ENCODE measurements around the gene COL16A1. TPM values are rescaled to one million over a fixed set of nuclear protein-coding genes. Genes with fewer than 3 reads are reported as not detected.
A peak's percentile ranks its signal among the peaks of the same experiment; 100 is the strongest.

Gene COL16A1
- total RNA-seq, 2 experiments from 2014 or later, result 0.34 TPM; not detected in 1

DNA sequence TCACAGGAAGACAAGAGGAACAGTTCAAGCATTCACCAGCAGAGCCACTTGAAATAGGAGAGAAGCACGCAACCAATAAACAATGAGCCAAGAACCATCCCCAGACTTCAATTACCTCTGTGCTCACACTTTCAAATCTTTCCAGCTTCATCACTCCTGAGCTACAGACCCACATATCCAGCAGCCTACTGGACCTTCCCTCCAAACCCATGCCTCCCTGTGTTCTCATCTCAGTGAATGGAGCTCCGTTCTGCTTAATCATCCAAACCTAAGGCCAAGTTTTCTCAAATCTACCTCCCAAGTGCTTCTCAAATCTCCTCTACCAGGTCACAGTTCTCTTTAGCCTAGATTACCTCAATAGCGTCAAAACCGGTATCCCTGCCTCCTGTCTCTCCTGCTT, 62.9 kb downstream of the COL16A1 start:
- no peak overlapping the region for H3K4me3 Mint-ChIP-seq
- no peaks in the 10 kb centered on the region for H3K27me3 Mint-ChIP-seq
- ATAC-seq (no peak), DNase-seq (no peak)
- H3K4me1 Mint-ChIP-seq (ENCODE audit: low read depth), result peaks cover 22% of the 10 kb centered on the region
- intact Hi-C loops (cut with micrococcal nuclease), result no loop called here
- POLR2A ChIA-PET, result interaction anchor here (1.1 to 1.4 kb wide), 2 partner anchors 12 to 24 kb away, joined by 3 to 4 read pairs; no protein-coding TSS in a partner anchor
- CTCF ChIA-PET, result interaction anchor here (0.8 to 2.5 kb wide), 3 partner anchors 12 to 92 kb away, joined by 3 to 9 read pairs (median 4); no protein-coding TSS in a partner anchor
- H3K27ac Mint-ChIP-seq, result no peak overlapping the region
- H3K9me3 Mint-ChIP-seq, result no peaks in the 10 kb centered on the region
- TF ChIP-seq, protein P1, sequence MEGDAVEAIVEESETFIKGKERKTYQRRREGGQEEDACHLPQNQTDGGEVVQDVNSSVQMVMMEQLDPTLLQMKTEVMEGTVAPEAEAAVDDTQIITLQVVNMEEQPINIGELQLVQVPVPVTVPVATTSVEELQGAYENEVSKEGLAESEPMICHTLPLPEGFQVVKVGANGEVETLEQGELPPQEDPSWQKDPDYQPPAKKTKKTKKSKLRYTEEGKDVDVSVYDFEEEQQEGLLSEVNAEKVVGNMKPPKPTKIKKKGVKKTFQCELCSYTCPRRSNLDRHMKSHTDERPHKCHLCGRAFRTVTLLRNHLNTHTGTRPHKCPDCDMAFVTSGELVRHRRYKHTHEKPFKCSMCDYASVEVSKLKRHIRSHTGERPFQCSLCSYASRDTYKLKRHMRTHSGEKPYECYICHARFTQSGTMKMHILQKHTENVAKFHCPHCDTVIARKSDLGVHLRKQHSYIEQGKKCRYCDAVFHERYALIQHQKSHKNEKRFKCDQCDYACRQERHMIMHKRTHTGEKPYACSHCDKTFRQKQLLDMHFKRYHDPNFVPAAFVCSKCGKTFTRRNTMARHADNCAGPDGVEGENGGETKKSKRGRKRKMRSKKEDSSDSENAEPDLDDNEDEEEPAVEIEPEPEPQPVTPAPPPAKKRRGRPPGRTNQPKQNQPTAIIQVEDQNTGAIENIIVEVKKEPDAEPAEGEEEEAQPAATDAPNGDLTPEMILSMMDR (IDR thresholded peaks at IDR 0.05), result no peak
- H3K36me3 Mint-ChIP-seq (ENCODE audit: low read depth), result no peaks in the 10 kb centered on the region

DNA sequence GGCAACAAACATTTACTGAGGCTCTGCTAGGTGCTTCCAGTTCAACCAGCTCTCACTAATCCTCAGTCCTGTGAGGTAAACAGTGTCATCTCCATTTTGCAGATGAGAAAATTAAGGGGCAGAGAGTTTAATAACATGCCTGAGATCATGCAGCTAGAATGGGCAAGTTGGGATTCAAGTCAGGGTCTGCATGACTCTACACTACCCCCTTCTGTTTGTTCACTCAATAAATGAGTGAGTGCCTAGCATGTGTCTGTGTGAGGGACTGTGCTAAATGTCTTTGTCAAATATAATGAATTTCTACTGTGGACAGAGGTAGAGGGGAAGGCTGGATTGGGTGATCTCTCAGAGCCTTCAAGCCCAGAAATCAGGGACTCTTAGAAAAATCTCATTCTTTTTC, 63.6 kb downstream of the COL16A1 start:
- H3K27me3 Mint-ChIP-seq, result no peaks in the 10 kb centered on the region
- H3K9me3 Mint-ChIP-seq, result no peaks in the 10 kb centered on the region
- no peaks in the 10 kb centered on the region for H3K36me3 Mint-ChIP-seq (ENCODE audit: low read depth)
- H3K4me1 Mint-ChIP-seq (ENCODE audit: low read depth), result peaks cover 16% of the 10 kb centered on the region
- TF ChIP-seq, protein P1 (IDR thresholded peaks at IDR 0.05), result no peak
- ChIA-PET CTCF (interaction anchor here (0.8 to 2.5 kb wide), 5 partner anchors 11 to 149 kb away, joined by 3 to 9 read pairs (median 5); no protein-coding TSS in a partner anchor), POLR2A (no interaction called here)
- no peak overlapping the region for H3K4me3 Mint-ChIP-seq
- H3K27ac Mint-ChIP-seq, result no peak overlapping the region
- DNase-seq (no peak), ATAC-seq (no peak)
- intact Hi-C loops (cut with micrococcal nuclease), result no loop called here

DNA sequence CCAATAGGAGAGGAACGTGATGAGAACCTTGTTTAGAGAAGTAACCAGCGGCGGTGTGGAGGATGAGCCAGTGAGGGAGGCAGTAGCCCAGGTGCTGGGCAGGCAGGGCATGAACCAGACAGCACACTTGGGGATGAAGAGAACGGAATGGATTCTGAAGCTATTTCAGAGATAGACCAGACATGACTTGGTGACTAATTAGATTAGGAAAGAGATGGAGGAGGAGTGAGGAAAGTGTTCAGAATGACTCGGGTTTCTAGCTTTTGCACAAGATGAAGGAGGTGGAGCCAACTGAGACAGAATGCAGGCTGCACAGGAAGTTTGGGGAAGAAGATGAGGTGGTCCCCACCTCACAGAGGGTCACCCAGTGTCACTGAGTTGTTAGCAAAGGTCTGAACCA, 64.3 kb downstream of the COL16A1 start:
- no peak for ATAC-seq
- H3K4me3 Mint-ChIP-seq, result no peak overlapping the region

DNA sequence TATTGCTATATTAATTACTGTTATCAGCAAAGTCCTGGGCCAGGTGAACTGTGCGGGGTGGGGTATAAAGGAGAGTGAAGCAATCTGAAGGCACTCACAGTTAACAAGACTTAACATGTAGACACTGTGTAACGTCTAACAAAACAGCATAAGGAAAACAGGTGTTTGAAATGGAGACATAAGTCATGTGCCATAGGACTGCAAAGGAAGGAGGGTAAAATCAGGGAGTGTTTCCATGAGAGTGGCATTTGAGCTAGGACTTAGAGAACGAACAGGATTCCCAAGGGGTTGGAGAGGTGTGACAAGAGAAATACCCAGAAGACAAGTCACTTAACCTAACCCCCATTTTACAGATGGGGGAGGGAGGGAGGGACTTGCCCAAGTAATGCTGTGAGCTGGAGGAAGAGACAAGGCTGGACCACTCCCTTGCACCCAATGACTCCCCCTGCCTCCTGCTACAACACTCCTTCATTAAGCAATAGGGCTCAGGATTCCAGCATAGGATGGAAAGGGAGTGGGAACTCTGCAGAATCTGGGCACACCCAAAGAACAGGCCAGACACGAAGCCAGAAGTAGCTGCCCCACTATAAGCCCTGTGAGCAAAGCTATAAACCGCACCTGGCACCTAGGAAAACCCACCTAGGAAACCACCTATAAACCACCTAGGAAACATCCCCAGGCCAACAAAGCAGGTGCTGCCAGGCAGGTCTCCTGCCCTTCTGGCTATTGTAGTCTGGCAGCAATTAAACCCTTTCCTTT, 65.7 kb downstream of the COL16A1 start:
- no peaks in the 10 kb centered on the region for H3K27me3 Mint-ChIP-seq
- H3K4me3 Mint-ChIP-seq, result no peak overlapping the region
- H3K36me3 Mint-ChIP-seq (ENCODE audit: low read depth), result no peaks in the 10 kb centered on the region
- peaks cover 9% of the 10 kb centered on the region for H3K4me1 Mint-ChIP-seq (ENCODE audit: low read depth)
- no peak overlapping the region for H3K27ac Mint-ChIP-seq
- DNase-seq (no peak), ATAC-seq (no peak)
- POLR2A ChIA-PET, result no interaction called here
- intact Hi-C loops (cut with micrococcal nuclease), result no loop called here
- H3K9me3 Mint-ChIP-seq, result no peaks in the 10 kb centered on the region
- CTCF ChIA-PET, result interaction anchor here (0.9 to 2.2 kb wide), 4 partner anchors 20 to 151 kb away, joined by 3 to 7 read pairs (median 4); no protein-coding TSS in a partner anchor
- TF ChIP-seq, protein P1 (IDR thresholded peaks at IDR 0.05), result no peak

More for the DNA sequence above, 64.3 kb downstream of the COL16A1 start:
- Mint-ChIP-seq H3K9me3 (no peaks in the 10 kb centered on the region), H3K36me3 (ENCODE audit: low read depth) (no peaks in the 10 kb centered on the region), H3K27me3 (no peaks in the 10 kb centered on the region), H3K27ac (no peak overlapping the region), H3K4me1 (ENCODE audit: low read depth) (peaks cover 16% of the 10 kb centered on the region)
- TF ChIP-seq, protein P1 (IDR thresholded peaks at IDR 0.05), result no peak
- ChIA-PET POLR2A (no interaction called here), CTCF (interaction anchor here (1.3 to 2.5 kb wide), 4 partner anchors 10 to 149 kb away, joined by 4 to 9 read pairs (median 5); no protein-coding TSS in a partner anchor)
- intact Hi-C loops (cut with micrococcal nuclease), result no loop called here
- no peak for DNase-seq

DNA sequence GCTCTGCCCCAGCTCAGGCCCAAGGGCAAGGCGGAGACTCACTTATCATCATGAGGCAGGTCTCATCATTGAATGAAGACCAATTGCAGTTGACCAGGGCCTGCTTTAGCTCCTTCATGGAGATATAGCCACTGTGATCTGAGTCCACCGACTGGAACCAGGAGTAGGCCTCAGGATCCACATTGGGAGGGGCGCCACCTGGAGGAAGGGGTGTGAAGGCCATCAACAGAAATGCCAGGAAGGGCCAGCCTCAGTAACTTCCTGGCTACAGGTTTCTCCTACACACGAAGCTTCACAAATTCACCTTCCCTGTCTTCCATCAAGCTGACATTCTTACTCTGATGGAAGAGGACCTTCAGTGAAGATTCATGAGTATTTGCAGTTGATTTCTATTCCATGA, 70.7 kb downstream of the COL16A1 start:
- Mint-ChIP-seq H3K4me3 (no peak overlapping the region), H3K27me3 (no peaks in the 10 kb centered on the region), H3K4me1 (ENCODE audit: low read depth) (peaks cover 9% of the 10 kb centered on the region), H3K27ac (no peak overlapping the region), H3K36me3 (ENCODE audit: low read depth) (peaks cover 5% of the 10 kb centered on the region), H3K9me3 (no peaks in the 10 kb centered on the region)
- intact Hi-C loops (cut with micrococcal nuclease), result no loop called here
- ATAC-seq, result no peak
- POLR2A ChIA-PET, result interaction anchor here (2.8 kb wide), 1 partner anchor 11 kb away, joined by 11 read pairs; the partner anchor contains the start of gene PEF1
- DNase-seq, result peak; percentile 59
- CTCF ChIA-PET, result interaction anchor here (0.7 to 1.8 kb wide), 8 partner anchors 10 to 78 kb away, joined by 3 to 9 read pairs (median 4); partner anchors contain the start of gene PEF1
- TF ChIP-seq, protein P1 (IDR thresholded peaks at IDR 0.05), result peak; percentile 27

All from activated CD8-positive, alpha-beta T cell treated with anti-CD3 and anti-CD28 coated beads for 36 hours (primary cell).